SHP77 (cell line): ENCODE measurements around the gene TMC5.
A peak's percentile ranks its signal among the peaks of the same experiment; 100 is the strongest.
"Not testable (repeated sequence)": the region's sequence is repeated elsewhere in the genome, so short reads cannot be mapped to it uniquely, and the experiment has no call there.

ENCODE experiments used
- DNase-seq, 2 experiments: peaks; one replicate each; lab custom pipeline; 2025; lab: John Stamatoyannopoulos, UW

Gene TMC5, protein sequence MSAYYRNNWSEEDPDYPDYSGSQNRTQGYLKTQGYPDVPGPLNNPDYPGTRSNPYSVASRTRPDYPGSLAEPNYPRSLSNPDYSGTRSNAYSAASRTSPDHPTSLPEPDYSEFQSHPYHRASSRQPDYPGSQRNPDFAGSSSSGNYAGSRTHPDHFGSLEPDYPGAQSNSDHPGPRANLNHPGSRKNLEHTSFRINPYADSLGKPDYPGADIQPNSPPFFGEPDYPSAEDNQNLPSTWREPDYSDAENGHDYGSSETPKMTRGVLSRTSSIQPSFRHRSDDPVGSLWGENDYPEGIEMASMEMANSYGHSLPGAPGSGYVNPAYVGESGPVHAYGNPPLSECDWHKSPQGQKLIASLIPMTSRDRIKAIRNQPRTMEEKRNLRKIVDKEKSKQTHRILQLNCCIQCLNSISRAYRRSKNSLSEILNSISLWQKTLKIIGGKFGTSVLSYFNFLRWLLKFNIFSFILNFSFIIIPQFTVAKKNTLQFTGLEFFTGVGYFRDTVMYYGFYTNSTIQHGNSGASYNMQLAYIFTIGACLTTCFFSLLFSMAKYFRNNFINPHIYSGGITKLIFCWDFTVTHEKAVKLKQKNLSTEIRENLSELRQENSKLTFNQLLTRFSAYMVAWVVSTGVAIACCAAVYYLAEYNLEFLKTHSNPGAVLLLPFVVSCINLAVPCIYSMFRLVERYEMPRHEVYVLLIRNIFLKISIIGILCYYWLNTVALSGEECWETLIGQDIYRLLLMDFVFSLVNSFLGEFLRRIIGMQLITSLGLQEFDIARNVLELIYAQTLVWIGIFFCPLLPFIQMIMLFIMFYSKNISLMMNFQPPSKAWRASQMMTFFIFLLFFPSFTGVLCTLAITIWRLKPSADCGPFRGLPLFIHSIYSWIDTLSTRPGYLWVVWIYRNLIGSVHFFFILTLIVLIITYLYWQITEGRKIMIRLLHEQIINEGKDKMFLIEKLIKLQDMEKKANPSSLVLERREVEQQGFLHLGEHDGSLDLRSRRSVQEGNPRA

DNA sequence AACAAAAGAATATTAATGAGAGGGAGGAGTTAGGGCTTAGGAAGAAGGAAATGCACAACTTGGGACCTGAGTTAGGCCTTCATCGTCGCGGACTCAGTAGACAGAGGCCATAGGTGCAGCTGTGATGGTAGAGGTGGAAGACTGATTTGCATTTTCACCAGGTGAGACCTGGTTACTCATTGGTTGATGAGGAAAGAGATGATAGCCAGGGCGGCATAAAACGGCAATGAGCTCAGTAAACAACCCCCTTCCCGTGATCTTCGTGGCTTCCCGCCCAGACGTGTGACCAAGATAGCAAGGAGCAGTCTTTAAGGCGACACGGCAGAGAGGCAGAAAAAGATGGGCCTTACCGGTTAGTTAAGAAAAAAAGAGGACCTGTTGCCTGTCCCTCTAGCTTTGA lies at the start of gene TMC5:
Gene TMC5, plus strand, starts transcription at position 244 of the 400 bp plus-strand sequence. CDS start 22,156 bp downstream, outside the sequence.
- DNase-seq, result no peak

DNA sequence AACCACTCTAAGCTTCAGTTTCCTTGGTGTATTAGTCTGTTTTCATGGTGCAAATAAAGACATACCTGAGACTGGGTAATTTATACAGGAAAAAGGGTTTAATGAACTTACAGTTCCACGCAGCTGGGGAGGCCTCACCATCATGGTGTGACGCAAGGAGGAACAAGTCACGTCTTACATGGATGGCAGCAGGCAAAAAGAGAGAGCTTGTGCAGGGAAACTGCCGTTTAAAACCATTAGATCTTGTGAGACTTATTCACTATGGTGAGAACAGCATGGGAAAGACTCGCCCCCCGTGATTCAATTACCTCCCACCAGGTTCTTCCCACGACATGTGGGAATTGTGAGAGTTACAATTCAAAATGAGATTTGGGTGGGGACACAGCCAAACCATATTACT lies 45.1 kb upstream of the TMC5 start:
- not testable (repeated sequence) for DNase-seq

DNA sequence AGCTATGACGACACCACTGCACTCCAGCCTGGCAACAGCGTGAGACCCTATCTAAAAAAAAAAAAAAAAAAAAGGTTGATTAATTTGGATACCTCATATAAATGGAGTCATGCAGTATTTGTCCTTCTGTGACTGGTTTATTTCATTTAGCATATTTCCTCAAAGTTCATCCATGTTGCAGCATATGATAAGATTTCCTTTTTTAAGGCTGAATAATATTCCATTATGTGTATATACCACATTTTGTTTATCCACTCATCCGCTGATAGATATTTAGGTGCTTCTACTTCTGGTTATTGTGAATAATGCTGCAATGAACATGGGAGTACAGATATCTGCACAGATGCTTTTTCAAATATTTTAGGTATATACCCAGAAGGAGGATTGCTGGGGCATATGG lies 43.3 kb upstream of the TMC5 start:
- DNase-seq, result no peak

DNA sequence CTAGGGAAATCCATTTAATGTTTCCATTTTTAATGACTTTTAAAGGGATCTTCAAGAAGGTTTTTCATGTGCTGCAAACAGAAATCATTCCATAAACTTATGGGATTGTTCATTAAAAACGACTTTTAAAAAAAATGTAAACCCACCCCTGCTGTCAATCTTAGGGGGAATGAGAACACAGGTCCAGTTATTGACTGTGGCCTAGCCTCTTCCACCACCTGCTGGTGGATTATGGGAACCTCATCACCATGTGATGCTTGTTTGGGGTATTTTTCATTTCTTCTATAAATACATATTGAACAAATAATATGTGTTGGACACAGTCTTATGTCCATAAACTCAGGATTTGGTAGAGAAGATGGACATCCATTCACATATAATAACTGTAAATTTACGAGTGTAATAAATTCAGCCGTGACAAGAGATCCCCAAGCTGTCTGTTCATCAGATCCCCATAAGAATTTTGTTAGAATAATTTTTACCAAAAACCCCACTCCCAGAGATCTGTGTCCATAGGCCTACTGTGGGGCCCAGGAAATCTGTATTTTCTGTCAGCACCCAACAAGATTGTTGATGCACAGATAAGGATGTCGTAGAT lies 42.0 kb upstream of the TMC5 start:
- DNase-seq, result peak in 1 of 2 experiments; percentile 20

DNA sequence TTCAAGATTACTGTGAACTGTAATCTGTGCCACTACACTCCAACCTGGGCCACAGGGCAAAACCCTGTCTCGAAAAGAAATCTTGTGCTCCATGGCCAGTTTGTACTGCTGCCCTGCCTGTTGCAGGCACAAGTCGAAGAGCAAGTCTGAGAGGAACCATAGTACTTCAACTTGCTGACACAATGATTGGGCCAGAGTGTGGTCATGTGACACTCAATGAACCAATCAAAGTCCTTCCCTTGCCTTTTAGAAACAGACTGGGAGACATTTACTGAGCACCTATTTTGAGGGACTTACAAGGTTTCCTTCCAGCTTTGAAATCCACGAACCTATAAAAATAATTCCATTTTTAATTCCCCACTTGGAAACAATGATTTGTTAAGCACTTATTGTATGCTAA lies 39.8 kb upstream of the TMC5 start:
- DNase-seq, result no peak

DNA sequence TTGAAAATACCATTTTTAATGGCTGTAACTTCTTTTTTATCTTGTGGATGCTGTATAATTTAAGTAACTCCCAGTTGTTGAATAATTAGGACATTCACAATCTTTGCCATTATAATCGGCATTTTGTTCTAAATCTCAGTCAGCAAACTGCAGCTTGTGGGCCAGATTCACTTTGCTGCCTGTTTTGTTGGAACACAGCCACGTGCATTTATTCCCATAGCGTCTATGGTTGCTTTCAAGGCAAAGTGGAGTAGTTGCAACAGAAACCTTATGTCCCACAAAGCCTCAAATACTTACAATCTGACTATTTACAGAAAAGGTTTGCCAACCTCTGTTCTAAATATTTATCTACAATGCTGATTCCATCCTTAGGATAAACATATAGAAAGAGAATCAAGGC lies 39.2 kb upstream of the TMC5 start:
- DNase-seq, result no peak

DNA sequence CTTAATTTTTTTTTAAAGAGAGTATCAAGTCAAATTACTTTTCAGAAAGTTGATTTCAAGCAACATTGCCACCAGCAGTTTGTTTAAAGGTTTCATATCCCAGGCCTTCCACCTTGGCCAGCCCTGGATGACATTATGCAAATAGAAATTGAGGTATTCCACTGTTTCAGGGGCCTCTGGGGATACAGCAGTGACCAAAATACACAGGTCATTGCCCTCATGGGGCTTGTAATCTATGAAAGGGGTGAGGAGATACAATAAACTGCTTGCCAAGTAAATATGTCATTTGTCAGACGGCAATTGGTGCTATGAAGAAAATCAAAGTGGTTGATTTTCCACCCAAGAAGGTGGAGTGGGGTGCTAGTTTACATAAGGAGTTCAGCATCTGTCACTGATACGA lies 37.8 kb upstream of the TMC5 start:
- no peak for DNase-seq

DNA sequence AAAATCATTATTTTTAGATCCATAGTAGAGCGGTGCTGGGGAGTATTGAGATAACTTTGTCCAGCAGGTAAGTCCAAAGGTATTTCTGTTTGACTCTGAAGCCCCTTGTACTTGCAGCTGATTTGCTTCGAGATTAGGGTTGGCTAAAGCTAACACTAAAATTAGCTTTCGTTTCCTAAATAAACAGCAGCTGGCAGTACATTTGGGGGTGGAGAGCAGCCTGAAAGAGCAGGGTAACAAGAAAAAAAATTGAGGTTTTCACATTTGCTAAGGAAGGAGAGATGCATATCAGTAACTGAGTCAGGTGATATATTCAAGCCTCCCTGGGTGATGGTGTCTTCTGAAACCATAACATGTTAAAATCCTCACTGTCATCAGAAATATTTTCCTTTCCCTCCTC lies 37.4 kb upstream of the TMC5 start:
- DNase-seq, result no peak

DNA sequence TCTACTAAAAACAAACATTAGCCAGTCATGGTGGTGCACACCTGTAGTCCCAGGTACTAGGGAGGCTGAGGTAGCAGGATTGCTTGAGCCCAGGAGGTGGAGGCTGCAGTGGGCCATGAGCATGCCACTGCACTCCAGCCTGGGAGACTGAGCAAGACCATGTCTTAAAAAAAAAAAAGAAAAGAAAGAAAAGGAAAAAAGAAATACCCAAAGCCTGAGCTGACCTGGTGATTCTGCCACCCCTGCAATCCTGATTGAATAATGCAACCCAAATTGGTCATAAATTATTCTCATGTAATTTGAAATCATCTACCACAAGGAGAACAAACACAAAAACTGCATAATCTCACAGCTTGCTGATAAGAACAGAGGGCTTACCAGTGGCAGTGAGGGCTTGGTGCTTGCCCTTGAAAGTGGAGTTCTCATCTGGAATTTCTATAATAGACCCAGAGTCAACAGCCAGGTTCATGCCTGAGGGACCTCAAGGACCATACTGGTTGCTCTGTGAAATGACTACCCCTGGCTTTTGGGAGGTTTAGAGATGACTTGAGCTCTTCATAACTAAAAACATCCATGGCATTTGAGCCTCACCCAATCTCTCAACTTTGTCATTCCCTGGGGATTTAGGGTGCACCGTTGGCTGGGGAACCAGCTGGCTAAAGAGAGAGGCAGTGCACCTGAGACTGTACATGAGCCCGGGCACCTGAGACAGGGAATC lies 35.4 kb upstream of the TMC5 start:
- DNase-seq, result no peak

DNA sequence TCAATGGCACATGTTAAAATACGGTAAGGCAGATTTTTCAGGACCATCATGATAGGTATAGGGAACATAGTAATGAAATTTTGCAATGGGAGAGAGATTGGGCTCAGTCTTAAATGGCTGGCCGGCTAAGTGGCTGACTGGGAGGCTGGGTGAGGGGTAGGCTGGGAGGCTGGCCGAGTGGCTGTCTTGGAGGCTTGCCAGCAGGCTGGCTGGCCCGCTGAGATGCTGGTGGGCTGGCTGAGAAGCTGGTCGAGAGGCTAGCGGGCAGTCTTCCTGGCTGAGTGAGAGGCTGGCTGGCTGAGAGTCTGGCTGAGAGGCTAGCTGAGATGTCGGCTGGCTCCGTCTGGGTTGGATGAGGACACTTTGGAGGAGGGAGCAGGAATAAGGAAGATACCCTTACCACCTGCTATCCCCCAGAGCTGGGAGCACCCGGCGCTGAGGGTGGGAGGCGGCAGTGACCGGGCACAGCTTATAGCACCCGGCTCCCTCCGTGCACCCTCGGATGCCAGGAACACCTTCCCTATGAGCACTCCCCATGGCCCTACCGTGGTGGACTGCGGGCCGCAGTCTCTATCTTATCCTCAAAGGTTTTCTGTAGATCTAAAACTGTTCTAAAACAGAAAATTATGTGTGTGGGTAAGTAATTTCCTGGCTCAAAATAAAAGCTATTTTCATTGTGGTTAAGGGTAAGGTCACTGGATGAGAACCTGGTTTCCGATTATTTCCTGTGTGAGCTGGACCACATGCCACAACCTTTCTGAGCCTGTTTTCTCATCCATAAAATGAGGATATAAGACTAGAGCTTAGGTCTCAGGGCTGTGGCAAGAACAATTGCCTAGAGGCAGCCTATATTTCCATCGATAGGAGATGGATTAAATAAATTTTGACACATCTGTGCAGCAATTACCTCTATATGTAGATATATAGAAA lies 34.5 kb upstream of the TMC5 start:
- peak; percentile 37 to 52 for DNase-seq

DNA sequence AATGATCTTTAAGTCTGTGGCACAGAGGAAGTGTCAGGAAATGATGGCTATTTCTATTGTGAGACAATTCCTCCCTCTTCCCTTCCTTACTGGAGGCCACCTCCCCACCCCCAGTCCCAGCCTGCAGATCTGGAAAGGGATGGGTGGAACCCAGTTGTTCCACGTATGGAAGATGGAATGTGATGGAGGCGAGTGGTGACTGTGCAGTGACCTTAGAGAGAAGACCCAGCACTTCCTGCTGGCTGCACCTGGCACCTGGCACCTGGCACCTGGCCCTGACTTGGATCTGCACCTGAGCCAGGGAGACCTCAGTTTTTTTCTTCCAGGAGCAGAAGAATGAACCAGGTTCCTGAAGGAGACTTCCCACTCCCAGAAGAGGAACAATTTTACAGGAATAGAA lies 33.0 kb upstream of the TMC5 start:
- DNase-seq, result no peak

DNA sequence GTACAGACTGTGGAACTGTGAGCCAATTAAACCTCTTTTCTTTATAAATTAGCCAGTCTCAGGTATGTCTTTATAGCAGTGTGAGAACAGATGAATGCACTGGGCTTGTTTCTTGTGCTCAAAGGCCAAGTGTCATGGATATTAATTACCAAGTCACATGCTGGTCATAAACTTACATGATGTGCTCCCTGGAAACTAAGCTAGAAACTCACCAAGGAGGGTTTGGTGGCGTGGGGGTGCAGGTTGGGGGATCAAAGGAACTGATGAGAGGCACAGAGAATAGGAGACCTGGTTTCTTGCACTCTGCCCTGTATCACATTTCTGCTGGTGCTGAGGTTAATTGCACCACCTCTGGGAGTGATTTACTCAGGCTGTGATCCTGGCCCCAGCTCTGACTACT lies 31.2 kb upstream of the TMC5 start:
- DNase-seq, result no peak

DNA sequence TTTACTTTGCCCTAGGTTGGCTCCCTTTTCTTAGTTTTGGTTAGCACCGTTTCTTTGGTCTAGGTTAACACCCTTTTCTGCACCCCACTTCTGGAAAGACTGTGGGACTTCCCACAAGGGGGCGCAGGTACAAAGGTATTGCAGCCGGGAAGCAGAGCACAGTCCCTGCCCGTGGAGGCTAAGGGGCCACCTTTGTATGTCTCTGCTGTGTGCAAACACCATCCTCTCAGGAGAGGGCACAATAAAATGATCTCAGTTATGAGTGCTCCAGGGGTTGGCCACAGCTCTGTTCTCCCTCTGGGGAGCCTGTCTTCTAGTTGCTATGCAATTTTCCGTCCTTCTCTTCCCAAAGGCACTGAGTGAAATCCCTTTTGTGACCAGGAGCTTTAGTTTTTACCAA lies 28.4 kb upstream of the TMC5 start:
- DNase-seq, result peak; percentile 17 to 40

DNA sequence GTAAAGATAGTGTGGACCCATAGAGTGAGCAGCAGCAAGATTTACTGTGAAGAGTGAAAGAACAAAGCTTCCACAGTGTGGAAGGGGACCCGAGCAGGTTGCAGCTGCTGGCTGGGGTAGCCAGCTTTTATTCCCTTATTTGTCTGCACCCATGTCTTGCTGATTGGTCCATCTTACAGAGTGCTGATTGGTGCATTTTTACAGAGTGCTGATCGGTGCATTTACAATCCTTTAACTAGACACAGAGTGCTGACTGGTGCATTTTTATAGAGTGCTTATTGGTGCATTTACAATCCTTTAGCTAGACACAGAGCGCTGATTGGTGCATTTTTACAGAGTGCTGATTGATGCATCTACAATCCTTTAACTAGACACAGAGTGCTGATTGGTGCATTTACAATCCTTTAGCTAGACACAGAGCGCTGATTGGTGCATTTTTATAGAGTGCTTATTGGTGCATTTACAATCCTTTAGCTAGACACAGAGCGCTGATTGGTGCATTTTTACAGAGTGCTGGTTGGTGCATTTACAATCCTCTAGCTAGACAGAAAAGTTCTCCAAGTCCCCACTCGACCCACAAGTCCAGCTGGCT lies 26.4 kb upstream of the TMC5 start:
- DNase-seq, result not testable (repeated sequence)

DNA sequence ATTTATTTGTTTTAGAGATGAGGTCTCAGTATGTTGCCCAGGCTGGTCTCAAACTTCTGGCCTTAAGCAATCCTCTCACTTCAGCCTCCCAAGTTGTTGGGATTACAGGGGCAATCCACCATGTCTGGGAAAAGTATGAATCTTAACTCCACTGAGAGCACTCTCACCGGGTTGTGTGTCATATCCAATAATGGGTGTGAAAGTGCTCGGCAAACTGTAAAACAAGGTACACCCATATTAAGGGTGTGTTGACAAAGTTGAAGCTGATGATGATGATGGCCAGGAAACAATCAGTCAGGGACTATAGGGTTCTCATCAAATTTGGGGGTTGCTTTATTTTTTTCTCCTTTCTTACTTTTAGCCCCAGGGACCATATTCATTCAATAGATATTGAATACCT lies 25.3 kb upstream of the TMC5 start:
- no peak for DNase-seq

DNA sequence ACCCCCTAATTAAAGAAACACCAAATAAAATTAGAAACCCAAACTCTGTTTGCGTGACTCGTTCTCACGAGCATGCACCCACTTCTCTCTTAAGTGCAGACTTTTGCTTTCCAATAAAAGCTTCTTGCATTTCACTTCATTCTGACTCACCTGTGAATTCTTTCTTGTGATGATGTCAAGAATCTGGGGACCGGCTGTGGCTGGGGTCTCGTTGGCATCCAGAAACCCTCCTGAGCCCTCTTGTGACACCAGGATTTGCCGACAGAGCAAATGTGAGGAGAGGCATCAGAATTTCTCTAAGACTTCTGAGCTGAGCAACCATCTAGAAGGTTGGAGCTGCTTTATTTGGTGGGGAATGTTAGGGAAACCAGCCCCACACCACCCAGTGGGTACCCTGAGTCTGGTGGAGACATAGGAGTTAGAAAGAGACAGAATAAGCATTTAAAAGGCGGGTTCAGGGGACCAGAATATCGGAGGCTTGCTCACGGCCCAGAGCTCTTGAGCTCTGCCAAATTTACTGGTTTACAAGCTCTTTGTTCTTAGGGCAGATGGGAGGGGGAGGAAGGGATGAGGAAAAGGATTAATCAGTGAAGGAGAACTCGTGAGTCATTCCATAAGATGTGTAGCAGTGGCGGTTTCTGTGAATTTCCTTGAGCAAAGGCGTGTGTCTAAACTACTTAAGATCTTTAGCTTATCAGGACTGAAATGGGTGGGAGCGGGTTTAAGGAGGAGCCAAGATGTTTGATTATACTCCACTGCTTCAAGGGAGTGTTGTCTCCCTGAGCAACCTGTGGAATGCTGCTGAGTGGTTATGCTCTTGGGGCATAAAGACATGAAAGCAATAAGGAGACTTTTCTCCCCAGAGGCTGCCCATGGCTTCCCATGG lies 24.2 kb upstream of the TMC5 start:
- DNase-seq, result no peak

DNA sequence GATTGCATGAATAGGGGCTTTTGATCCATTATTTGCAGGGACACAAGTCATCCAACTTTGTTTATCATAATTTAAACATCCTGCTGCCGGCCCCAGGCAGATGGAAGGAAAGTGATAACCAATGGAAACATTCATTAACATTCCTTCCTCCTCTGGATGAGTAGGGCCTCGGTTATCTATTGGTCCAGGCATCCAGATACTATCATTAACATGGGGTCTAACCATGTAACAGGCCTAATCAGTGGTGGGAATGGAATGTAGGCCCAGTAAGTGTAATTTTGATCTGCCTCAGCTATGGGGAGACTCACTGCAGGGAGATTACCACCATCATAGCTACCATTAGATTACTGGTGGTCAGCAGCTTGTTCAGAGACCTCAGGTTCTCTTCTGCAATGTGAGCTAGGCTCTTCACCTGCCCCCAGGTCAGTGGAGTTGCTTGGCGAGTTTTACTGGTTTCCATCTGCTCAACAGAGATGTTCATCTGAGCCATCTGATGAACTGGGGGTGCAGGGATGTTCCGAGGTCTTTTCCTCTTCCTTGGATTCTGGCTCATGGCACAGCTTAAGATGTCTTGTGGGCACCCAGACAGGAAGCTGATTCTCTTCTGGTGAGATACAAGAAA lies 21.9 kb upstream of the TMC5 start:
- not testable (repeated sequence) for DNase-seq

DNA sequence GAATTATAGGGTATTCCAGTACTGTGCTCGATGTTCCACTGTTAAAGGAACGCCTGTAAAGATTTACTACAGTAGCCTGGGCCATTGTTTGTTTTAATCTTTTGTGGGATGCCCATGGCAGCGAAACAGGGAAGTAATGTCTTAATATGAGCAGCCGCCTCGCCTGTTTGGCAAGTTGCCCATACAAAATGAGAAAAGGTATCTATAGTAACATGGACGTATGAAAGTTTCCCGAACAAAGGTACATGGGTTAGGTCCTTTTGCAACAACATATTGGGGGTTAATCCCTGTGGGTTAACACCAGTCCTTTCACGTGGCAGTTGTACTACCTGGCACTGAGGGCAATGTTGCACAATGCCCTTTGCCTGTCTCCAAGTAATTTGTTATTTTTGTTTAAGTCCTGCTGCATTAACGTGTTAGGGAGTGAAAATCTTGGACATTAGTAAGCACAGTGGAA lies 21.1 kb upstream of the TMC5 start:
- no peak for DNase-seq

DNA sequence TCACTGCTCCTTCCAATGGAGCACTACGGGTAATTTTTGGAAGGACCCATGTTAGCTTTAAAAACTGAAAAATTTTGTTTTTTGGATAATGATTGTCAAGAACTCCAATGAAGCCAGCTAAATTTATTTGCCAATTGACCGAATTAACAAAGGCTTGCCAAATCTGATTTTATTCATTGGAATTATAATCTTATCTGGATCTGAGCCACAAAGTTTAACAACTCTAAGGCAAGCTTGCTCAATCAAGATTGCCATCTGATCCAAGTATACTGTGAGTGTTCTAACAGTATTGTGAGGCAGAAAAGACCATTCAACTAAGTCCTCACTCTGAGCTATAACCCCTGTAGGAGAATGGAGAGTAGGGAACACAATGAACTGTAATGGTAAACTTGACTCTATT lies 20.3 kb upstream of the TMC5 start:
- DNase-seq, result not testable (repeated sequence)
